T47D (cell line): Measurements from ENCODE around the gene LRBA.
"Not testable (repeated sequence)": the region's sequence is repeated elsewhere in the genome, so short reads cannot be mapped to it uniquely, and the experiment has no call there.

Experiments
- DNase-seq, 2 experiments: peaks; one replicate each; pipeline versions ENCODE4 v3.0.0 to v3.0.0-alpha.2; 2011 to 2012; ENCODE audit warnings: low read depth in 1 of 2, low spot score in 1 of 2
- JUND ChIP-seq: IDR thresholded peaks from 2 replicates; pipeline ENCODE4 v1.6.1; 2012; ENCODE audit warnings: low read depth
- in situ Hi-C: cut with HindIII; loops from 2 replicates; pipeline ENCODE4 v1.10.0; 2016; ENCODE audit warnings: low sequenced_read_pairs, low pct_unique_long_range_greater_than_20kb

Gene LRBA

GRCh38 chr4:151004222-151004621 is 10.9 kb downstream of the LRBA start:
- in situ Hi-C loops: no loop called here
- TF ChIP-seq JUND: no peak

GRCh38 chr4:151000747-151001429 is 14.2 kb downstream of the LRBA start:
- DNase-seq: no peak
- in situ Hi-C loops: no loop called here
- TF ChIP-seq JUND: no peak

More at GRCh38 chr4:151004222-151004621, 10.9 kb downstream of the LRBA start:
- DNase-seq: no peak

GRCh38 chr4:150999086-150999485 is 16.0 kb downstream of the LRBA start:
- TF ChIP-seq JUND: no peak
- in situ Hi-C loops: no loop called here
- DNase-seq: no peak

- DNase-seq: no peak
- no peak for TF ChIP-seq JUND
- in situ Hi-C loops: no loop called here
Measured at GRCh38 chr4:150997141-150997540, 17.9 kb downstream of the LRBA start.

GRCh38 chr4:150994721-150995120 is 20.4 kb downstream of the LRBA start:
- TF ChIP-seq JUND: no peak
- DNase-seq: no peak
- in situ Hi-C loops: no loop called here

- DNase-seq, in situ Hi-C loops: not testable (repeated sequence)
Measured at GRCh38 chr4:150993577-150993976, 21.5 kb downstream of the LRBA start.

- DNase-seq: no peak
- in situ Hi-C loops: no loop called here
- no peak for TF ChIP-seq JUND
Measured at GRCh38 chr4:150990993-150991392, 24.1 kb downstream of the LRBA start.

GRCh38 chr4:150990250-150990649 is 24.8 kb downstream of the LRBA start:
- DNase-seq: no peak
- no peak for TF ChIP-seq JUND
- in situ Hi-C loops: no loop called here

- no peak for DNase-seq
- no peak for TF ChIP-seq JUND
- in situ Hi-C loops: no loop called here
Measured at GRCh38 chr4:150988238-150988637, 26.8 kb downstream of the LRBA start.

GRCh38 chr4:150987204-150987603 is 27.9 kb downstream of the LRBA start:
- in situ Hi-C loops: no loop called here
- no peak for TF ChIP-seq JUND

GRCh38 chr4:150986085-150986484 is 29.0 kb downstream of the LRBA start:
- TF ChIP-seq JUND: no peak
- no peak for DNase-seq
- in situ Hi-C loops: no loop called here

More at GRCh38 chr4:150987204-150987603, 27.9 kb downstream of the LRBA start:
- DNase-seq: no peak

GRCh38 chr4:150983851-150984250 is 31.2 kb downstream of the LRBA start:
- no peak for DNase-seq
- in situ Hi-C loops: no loop called here
- no peak for TF ChIP-seq JUND

- no peak for TF ChIP-seq JUND
- in situ Hi-C loops: no loop called here
- DNase-seq: no peak
Measured at GRCh38 chr4:150982557-150983233, 32.4 kb downstream of the LRBA start.
